ENCODE data around the gene MAPRE2. TPM values are rescaled to one million over a fixed set of nuclear protein-coding genes. Genes with fewer than 3 reads are reported as not detected.

The MAPRE2 gene
- total and polyA plus RNA-seq, 11 donors = 36.4 to 190 (median 137) TPM

DNA sequence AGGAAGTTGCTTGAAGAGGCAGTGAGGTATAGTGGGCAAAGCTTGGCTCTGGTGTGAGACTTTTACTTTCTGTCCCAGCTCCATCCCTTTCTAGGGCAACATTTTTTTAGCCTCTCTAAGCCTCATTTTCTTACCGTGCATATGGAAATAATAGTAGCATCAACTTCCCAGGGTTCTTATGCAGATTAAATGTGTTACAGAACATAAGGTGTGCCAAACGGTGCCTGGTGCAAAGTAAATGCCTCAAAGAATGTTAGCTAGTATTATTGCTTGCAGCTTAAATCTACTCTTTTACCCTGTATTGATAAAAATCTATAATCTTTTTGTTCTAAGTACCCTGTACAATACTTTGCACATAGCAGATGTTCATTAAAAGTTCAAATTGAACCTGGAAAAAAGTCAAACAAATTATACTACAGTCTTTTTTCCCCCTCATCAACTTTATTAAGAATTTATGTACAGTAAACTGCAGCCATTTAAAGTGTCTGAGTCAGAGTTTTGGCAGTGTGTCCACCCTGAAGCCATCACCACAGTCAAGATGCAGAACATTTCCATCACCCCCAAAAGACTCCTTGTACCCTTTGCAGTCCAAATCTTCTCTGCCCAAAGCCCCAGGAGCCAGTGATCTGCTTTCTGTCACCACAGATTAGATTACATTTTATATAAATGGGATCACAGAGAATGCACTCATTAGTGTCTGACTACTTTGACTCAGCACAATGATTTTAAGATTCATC, 10.6 kb downstream of the MAPRE2 start:
- Histone ChIP-seq H3K9me3 (no peaks in the 10 kb centered on the region), H3K27ac (peak overlapping the region in 11 of 12 donors; percentile 44 to 82 (median 64)), H3K4me3 (peak overlapping the region in 1 of 12 donors; percentile 2), H3K27me3 (no peaks in the 10 kb centered on the region), H3K4me1 (peaks cover 9 to 89% (median 47%) of the 10 kb centered on the region in 12 donors), H3K36me3 (no peaks in the 10 kb centered on the region)
- WGBS, 4 donors = 54 to 64% (median 57%) methylated on average over 2 of the region's 2 CpGs
- ATAC-seq (peak; percentile 40 to 82 (median 63)), DNase-seq (peak in 1 of 5 donors; percentile 48)
- TF ChIP-seq POLR2A (IDR thresholded peaks at IDR 0.05) = no peak
- TF ChIP-seq, protein P1, sequence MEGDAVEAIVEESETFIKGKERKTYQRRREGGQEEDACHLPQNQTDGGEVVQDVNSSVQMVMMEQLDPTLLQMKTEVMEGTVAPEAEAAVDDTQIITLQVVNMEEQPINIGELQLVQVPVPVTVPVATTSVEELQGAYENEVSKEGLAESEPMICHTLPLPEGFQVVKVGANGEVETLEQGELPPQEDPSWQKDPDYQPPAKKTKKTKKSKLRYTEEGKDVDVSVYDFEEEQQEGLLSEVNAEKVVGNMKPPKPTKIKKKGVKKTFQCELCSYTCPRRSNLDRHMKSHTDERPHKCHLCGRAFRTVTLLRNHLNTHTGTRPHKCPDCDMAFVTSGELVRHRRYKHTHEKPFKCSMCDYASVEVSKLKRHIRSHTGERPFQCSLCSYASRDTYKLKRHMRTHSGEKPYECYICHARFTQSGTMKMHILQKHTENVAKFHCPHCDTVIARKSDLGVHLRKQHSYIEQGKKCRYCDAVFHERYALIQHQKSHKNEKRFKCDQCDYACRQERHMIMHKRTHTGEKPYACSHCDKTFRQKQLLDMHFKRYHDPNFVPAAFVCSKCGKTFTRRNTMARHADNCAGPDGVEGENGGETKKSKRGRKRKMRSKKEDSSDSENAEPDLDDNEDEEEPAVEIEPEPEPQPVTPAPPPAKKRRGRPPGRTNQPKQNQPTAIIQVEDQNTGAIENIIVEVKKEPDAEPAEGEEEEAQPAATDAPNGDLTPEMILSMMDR (IDR thresholded peaks at IDR 0.05) = no peak
- intact Hi-C loops (cut with DNase I) = no loop called here

DNA sequence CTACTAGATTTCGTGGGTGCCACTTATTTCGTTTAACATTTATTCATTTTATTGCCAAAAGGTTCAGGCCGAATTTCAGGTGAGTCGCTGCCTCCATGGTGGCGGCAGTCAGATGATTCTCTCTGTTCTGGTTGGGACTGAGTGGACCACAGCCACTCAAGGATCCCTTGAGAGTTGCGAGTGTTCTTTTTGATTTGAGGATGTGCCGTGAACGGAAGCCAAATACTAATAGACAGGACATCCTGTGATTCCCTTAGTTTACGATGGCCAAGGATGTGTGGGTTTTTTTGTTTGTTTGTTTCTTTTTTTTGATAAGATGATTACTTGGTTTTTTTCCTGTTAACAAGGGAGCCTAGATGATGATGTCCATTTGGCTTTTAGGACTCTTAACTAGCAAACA, 13.2 kb downstream of the MAPRE2 start:
- H3K36me3 ChIP-seq = no peaks in the 10 kb centered on the region
- ATAC-seq (peak in 1 of 4 donors; percentile 32), DNase-seq (no peak)
- intact Hi-C loops (cut with DNase I) = no loop called here
- H3K27ac ChIP-seq = peak overlapping the region in 4 of 12 donors; percentile 3 to 35 (median 25)
- 51 to 68% (median 60%) methylated on average over 9 of the region's 9 CpGs for WGBS, 4 donors
- no peak for TF ChIP-seq POLR2A (IDR thresholded peaks at IDR 0.05)
- TF ChIP-seq, protein P1 (IDR thresholded peaks at IDR 0.05) = no peak
- no peak overlapping the region for H3K4me3 ChIP-seq
- H3K4me1 ChIP-seq = peaks cover under 1 to 86% (median 41%) of the 10 kb centered on the region in 12 donors
- no peaks in the 10 kb centered on the region for H3K27me3 ChIP-seq
- no peaks in the 10 kb centered on the region for H3K9me3 ChIP-seq

DNA sequence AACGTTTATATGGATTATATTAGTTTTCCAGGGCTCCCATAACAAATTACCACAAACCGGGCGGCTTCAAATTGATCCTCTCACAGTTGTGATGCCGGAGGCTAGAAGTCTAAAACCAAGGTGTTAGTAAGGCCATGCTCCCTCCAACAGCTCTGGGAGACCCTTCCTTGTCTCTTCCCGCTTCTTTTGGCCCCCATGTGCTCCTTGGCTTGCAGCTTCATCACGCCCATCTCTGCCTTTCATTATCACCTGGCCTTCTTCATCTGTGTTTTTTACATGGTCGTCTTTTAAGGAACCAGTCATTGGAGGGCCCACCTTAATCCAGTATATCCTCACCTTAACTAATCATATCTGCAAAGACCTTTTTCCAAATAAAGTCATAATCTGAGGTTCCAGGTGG, 13.9 kb downstream of the MAPRE2 start:
- 89 to 96% (median 92%) methylated on average over 7 of the region's 7 CpGs for WGBS, 4 donors
- DNase-seq = no peak
- intact Hi-C loops (cut with DNase I) = no loop called here
- H3K9me3 ChIP-seq = no peaks in the 10 kb centered on the region
- no peaks in the 10 kb centered on the region for H3K27me3 ChIP-seq
- ATAC-seq = no peak
- TF ChIP-seq, protein P1 (IDR thresholded peaks at IDR 0.05) = no peak
- TF ChIP-seq POLR2A (IDR thresholded peaks at IDR 0.05) = no peak
- H3K27ac ChIP-seq = peak overlapping the region in 1 of 12 donors; percentile 20
- peaks cover 3 to 86% (median 40%) of the 10 kb centered on the region in 12 donors for H3K4me1 ChIP-seq
- H3K36me3 ChIP-seq = no peaks in the 10 kb centered on the region
- H3K4me3 ChIP-seq = no peak overlapping the region

DNA sequence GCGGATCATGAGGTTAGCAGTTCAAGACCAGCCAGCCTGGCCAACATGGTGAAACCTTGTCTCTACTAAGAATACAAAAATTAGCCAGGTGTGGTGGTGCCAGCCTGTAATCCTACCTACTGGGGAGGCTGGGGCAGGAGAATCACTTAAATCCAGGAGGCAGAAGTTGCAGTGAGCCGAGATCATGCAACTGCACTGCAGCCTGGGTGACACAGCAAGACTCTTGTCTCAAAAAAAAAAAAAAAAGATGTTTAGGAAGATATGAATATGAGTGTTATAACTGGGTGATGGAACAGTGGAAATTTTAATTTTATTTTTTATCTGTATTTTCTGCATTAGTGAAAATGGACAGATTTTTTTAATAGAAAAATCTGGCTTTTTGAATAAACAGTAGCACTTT, 14.5 kb downstream of the MAPRE2 start:
- 94 to 99% (median 96%) methylated on average over 2 of the region's 2 CpGs for WGBS, 4 donors
- intact Hi-C loops (cut with DNase I) = no loop called here
- Histone ChIP-seq H3K27ac (no peak overlapping the region), H3K4me3 (no peak overlapping the region), H3K27me3 (no peaks in the 10 kb centered on the region), H3K9me3 (no peaks in the 10 kb centered on the region), H3K4me1 (peaks cover 3 to 86% (median 39%) of the 10 kb centered on the region in 12 donors), H3K36me3 (no peaks in the 10 kb centered on the region)
- TF ChIP-seq POLR2A (IDR thresholded peaks at IDR 0.05) = no peak
- TF ChIP-seq, protein P1 (IDR thresholded peaks at IDR 0.05) = no peak
- no peak for ATAC-seq
- no peak for DNase-seq

All from heart left ventricle (tissue), 16 donors.